ENCODE data around the gene TTC7B. TPM values are rescaled to one million over a fixed set of nuclear protein-coding genes. Genes with fewer than 3 reads are reported as not detected.

TTC7B gene
- total RNA-seq, 1 donor from 2014 or later: 83.1 TPM

DNA sequence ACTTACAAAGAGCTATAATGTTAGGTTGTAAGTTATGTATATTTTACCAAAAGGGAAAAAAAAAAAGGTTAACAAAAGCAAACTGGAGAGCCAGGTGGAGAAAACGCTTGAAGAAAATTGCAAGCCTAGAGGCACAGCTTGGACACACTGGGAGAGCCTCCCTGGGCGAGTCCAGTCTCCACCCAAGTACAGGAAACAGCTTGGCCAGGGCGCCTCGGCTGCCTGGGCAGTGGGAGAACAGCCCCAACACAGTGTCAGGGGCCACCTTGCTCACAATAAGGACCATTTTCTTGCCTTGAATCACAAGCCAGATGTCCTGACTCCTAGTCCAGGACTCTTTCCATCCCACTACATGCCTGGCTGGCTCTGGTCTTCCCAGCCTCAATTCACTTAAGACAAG, 33.3 kb downstream of the TTC7B start:
- no peak overlapping the region for H3K27ac Mint-ChIP-seq (ENCODE audit: unreplicated experiment)
- H3K9me3 Mint-ChIP-seq (ENCODE audit: unreplicated experiment): no peaks in the 10 kb centered on the region
- H3K4me1 Mint-ChIP-seq (ENCODE audit: low read depth, unreplicated experiment): peaks cover 7% of the 10 kb centered on the region
- TF ChIP-seq, protein P1, sequence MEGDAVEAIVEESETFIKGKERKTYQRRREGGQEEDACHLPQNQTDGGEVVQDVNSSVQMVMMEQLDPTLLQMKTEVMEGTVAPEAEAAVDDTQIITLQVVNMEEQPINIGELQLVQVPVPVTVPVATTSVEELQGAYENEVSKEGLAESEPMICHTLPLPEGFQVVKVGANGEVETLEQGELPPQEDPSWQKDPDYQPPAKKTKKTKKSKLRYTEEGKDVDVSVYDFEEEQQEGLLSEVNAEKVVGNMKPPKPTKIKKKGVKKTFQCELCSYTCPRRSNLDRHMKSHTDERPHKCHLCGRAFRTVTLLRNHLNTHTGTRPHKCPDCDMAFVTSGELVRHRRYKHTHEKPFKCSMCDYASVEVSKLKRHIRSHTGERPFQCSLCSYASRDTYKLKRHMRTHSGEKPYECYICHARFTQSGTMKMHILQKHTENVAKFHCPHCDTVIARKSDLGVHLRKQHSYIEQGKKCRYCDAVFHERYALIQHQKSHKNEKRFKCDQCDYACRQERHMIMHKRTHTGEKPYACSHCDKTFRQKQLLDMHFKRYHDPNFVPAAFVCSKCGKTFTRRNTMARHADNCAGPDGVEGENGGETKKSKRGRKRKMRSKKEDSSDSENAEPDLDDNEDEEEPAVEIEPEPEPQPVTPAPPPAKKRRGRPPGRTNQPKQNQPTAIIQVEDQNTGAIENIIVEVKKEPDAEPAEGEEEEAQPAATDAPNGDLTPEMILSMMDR (IDR thresholded peaks at IDR 0.05; ENCODE audit: partially characterized antibody, unreplicated experiment): no peak
- no peaks in the 10 kb centered on the region for H3K36me3 Mint-ChIP-seq (ENCODE audit: unreplicated experiment)
- no peak for DNase-seq
- no peak overlapping the region for H3K4me3 Mint-ChIP-seq (ENCODE audit: unreplicated experiment)
- H3K27me3 Mint-ChIP-seq (ENCODE audit: unreplicated experiment): peaks cover 5% of the 10 kb centered on the region

DNA sequence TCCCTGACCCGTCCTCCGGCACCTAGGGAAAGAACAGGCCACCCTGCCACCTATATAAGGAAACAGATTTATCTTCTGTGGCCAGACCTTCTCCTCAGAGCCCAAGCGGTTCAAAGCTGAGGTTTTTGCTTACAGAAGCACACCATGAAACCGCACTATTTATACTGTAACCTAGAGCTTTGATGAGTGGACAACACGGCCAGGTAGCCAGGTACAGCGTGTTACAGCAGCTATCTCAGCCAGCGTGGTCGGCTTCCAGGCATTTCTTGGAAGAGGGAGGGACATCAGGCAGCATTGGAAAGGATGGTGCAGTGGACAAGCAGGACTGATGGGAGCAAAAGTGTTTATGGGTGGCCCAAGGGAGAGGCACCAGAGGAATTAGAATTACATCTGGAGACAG, 34.4 kb downstream of the TTC7B start:
- DNase-seq: no peak
- Mint-ChIP-seq H3K4me1 (ENCODE audit: low read depth, unreplicated experiment) (peaks cover 7% of the 10 kb centered on the region), H3K4me3 (ENCODE audit: unreplicated experiment) (no peak overlapping the region), H3K27ac (ENCODE audit: unreplicated experiment) (no peak overlapping the region), H3K9me3 (ENCODE audit: unreplicated experiment) (no peaks in the 10 kb centered on the region), H3K36me3 (ENCODE audit: unreplicated experiment) (no peaks in the 10 kb centered on the region), H3K27me3 (ENCODE audit: unreplicated experiment) (peaks cover 5% of the 10 kb centered on the region)
- TF ChIP-seq, protein P1 (IDR thresholded peaks at IDR 0.05; ENCODE audit: partially characterized antibody, unreplicated experiment): no peak

DNA sequence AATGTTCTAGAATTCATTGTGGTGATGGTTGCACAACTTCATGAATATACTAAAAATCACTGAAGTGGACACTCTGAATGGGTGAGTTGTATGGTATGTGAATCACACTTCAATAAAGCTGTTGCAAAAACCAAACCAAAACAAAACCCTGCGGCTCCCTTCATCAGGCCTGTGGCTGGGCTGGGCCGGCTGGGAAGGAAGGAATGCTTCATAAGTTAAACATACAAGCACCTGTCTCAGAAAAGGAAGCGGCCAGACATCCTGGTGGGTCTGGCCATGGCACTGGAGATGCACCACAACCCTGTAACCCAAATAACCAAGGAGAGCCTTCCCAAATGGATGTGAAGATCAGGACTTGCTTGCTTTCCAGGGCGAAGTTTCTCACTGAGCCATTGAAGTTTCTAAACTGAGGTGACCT, 34.9 kb downstream of the TTC7B start:
- H3K36me3 Mint-ChIP-seq (ENCODE audit: unreplicated experiment): no peaks in the 10 kb centered on the region
- H3K27ac Mint-ChIP-seq (ENCODE audit: unreplicated experiment): no peak overlapping the region
- H3K4me3 Mint-ChIP-seq (ENCODE audit: unreplicated experiment): no peak overlapping the region
- peaks cover 5% of the 10 kb centered on the region for H3K27me3 Mint-ChIP-seq (ENCODE audit: unreplicated experiment)
- no peak for DNase-seq
- H3K4me1 Mint-ChIP-seq (ENCODE audit: low read depth, unreplicated experiment): peaks cover 7% of the 10 kb centered on the region
- no peaks in the 10 kb centered on the region for H3K9me3 Mint-ChIP-seq (ENCODE audit: unreplicated experiment)
- TF ChIP-seq, protein P1 (IDR thresholded peaks at IDR 0.05; ENCODE audit: partially characterized antibody, unreplicated experiment): no peak

DNA sequence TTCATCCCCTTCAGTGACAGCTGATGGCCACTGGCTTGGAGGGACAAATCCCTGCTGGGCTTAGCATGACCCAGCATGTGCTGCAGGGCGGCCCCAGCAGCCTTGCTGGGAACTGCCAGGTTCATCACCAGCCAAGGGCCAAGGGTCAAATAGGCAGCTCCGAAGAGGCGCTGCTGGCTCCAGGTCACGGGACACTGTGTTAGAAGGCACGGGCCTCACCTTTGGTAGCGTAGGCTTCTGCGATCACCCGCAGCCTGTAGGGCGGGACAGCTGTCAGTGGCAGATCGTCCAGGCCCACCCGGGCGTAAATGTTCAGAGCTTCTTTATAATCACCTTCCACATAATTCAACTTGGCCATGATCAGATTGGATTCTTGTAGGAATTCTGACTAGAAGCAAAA, 35.7 kb downstream of the TTC7B start:
- H3K36me3 Mint-ChIP-seq (ENCODE audit: unreplicated experiment): no peaks in the 10 kb centered on the region
- peaks cover 11% of the 10 kb centered on the region for H3K4me1 Mint-ChIP-seq (ENCODE audit: low read depth, unreplicated experiment)
- no peak overlapping the region for H3K4me3 Mint-ChIP-seq (ENCODE audit: unreplicated experiment)
- H3K27ac Mint-ChIP-seq (ENCODE audit: unreplicated experiment): no peak overlapping the region
- TF ChIP-seq, protein P1 (IDR thresholded peaks at IDR 0.05; ENCODE audit: partially characterized antibody, unreplicated experiment): no peak
- H3K9me3 Mint-ChIP-seq (ENCODE audit: unreplicated experiment): no peaks in the 10 kb centered on the region
- H3K27me3 Mint-ChIP-seq (ENCODE audit: unreplicated experiment): peaks cover 5% of the 10 kb centered on the region
- DNase-seq: no peak

DNA sequence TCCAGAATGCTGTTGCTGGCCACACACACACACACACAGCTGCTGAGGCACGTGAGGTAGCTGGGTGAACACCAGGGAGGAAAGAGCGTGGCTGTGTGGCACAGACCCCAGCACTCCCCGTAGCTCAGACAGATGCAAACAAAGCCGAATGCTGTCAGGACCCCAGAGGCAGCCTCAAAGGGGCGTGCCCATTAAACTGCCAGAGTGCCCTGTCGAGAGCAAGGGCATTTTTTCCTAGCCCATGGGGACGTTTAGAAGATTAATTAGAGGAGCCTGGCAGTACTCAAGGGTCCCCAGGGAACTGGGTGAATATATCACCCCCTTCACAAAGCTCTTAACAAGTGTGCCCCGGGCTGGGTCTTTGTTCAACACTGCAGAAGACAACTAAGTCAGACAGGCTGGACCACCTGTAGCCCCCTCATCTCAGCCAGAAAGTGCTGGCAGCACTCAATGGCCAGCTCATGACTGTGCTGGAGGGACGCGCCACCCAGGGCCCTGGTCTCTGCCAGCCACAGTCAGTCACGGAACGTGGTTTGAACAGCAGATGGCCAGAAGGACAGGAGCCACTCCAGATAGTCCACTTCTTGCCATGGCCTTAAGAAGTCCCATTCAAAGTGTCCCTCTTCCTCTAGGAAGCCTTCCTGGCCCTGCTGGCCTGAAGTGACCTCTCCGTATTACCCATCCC, 37.5 kb downstream of the TTC7B start:
- TF ChIP-seq, protein P1 (IDR thresholded peaks at IDR 0.05; ENCODE audit: partially characterized antibody, unreplicated experiment): no peak
- no peak for DNase-seq
- Mint-ChIP-seq H3K4me3 (ENCODE audit: unreplicated experiment) (no peak overlapping the region), H3K27me3 (ENCODE audit: unreplicated experiment) (peaks cover 10% of the 10 kb centered on the region), H3K27ac (ENCODE audit: unreplicated experiment) (peak overlapping the region; percentile 16), H3K4me1 (ENCODE audit: low read depth, unreplicated experiment) (peaks cover 20% of the 10 kb centered on the region), H3K9me3 (ENCODE audit: unreplicated experiment) (peaks cover 3% of the 10 kb centered on the region), H3K36me3 (ENCODE audit: unreplicated experiment) (no peaks in the 10 kb centered on the region)
